ENCODE measurements around the gene LRRC56.

LRRC56 gene

GRCh38 chr11:577611-577894 lies 40.2 kb downstream of the LRRC56 start:
- Histone ChIP-seq H3K36me3 (ENCODE audit: control insufficient read depth, insufficient read depth, low read length) (no peaks in the 10 kb centered on the region), H3K9me3 (ENCODE audit: control insufficient read depth, low read length) (no peaks in the 10 kb centered on the region), H3K27ac (no peak overlapping the region), H3K4me2 (ENCODE audit: low read length) (peak overlapping the region; percentile 78), H2AFZ (no peak overlapping the region), H3K9ac (no peak overlapping the region), H3K4me3 (ENCODE audit: low read depth, low read length) (peak overlapping the region; percentile 68), H3K79me2 (peaks cover 37% of the 10 kb centered on the region), H3K27me3 (ENCODE audit: control insufficient read depth, insufficient read depth, low read length) (no peaks in the 10 kb centered on the region), H3K4me1 (peaks cover 5% of the 10 kb centered on the region)
- TF ChIP-seq CTCF (IDR thresholded peaks at IDR 0.05): no peak

- Histone ChIP-seq H3K36me3 (ENCODE audit: control insufficient read depth, insufficient read depth, low read length) (no peaks in the 10 kb centered on the region), H3K27me3 (ENCODE audit: control insufficient read depth, insufficient read depth, low read length) (no peaks in the 10 kb centered on the region), H3K9ac (no peak overlapping the region), H3K4me3 (ENCODE audit: low read depth, low read length) (no peak overlapping the region), H3K27ac (no peak overlapping the region), H3K4me1 (peaks cover 5% of the 10 kb centered on the region), H3K9me3 (ENCODE audit: control insufficient read depth, low read length) (no peaks in the 10 kb centered on the region), H3K79me2 (peaks cover 39% of the 10 kb centered on the region), H2AFZ (no peak overlapping the region), H3K4me2 (ENCODE audit: low read length) (no peak overlapping the region)
- no peak for TF ChIP-seq CTCF (IDR thresholded peaks at IDR 0.05)
Observed at GRCh38 chr11:578276-579035, 41.1 kb downstream of the LRRC56 start.

GRCh38 chr11:579830-580601 lies 42.7 kb downstream of the LRRC56 start:
- peaks cover 45% of the 10 kb centered on the region for H3K79me2 ChIP-seq
- no peaks in the 10 kb centered on the region for H3K27me3 ChIP-seq (ENCODE audit: control insufficient read depth, insufficient read depth, low read length)
- H3K4me2 ChIP-seq (ENCODE audit: low read length): no peak overlapping the region
- H3K27ac ChIP-seq: no peak overlapping the region
- H2AFZ ChIP-seq: no peak overlapping the region
- H3K4me3 ChIP-seq (ENCODE audit: low read depth, low read length): no peak overlapping the region
- H3K4me1 ChIP-seq: peaks cover 5% of the 10 kb centered on the region
- no peaks in the 10 kb centered on the region for H3K36me3 ChIP-seq (ENCODE audit: control insufficient read depth, insufficient read depth, low read length)
- no peak for TF ChIP-seq CTCF (IDR thresholded peaks at IDR 0.05)
- H3K9ac ChIP-seq: no peak overlapping the region
- no peaks in the 10 kb centered on the region for H3K9me3 ChIP-seq (ENCODE audit: control insufficient read depth, low read length)

- no peaks in the 10 kb centered on the region for H3K36me3 ChIP-seq (ENCODE audit: control insufficient read depth, insufficient read depth, low read length)
- H2AFZ ChIP-seq: no peak overlapping the region
- no peak overlapping the region for H3K4me2 ChIP-seq (ENCODE audit: low read length)
- H3K27ac ChIP-seq: no peak overlapping the region
- H3K9me3 ChIP-seq (ENCODE audit: control insufficient read depth, low read length): no peaks in the 10 kb centered on the region
- no peak for TF ChIP-seq CTCF (IDR thresholded peaks at IDR 0.05)
- H3K9ac ChIP-seq: no peak overlapping the region
- H3K4me3 ChIP-seq (ENCODE audit: low read depth, low read length): no peak overlapping the region
- no peaks in the 10 kb centered on the region for H3K27me3 ChIP-seq (ENCODE audit: control insufficient read depth, insufficient read depth, low read length)
- H3K79me2 ChIP-seq: peaks cover 48% of the 10 kb centered on the region
- peaks cover 5% of the 10 kb centered on the region for H3K4me1 ChIP-seq
Observed at GRCh38 chr11:581342-581741, 44.0 kb downstream of the LRRC56 start.

All from parathyroid adenoma (tissue), 2 donors.